Spleen (tissue), 7 donors: ENCODE measurements around the gene KIAA2012.

Source experiments
- POLR2A ChIP-seq, 3 donors: fragments of 450-650 bp; IDR thresholded peaks; one replicate each; pipeline ENCODE4 v1.5.1; 2017; ENCODE audit warnings: antibody characterized with exemption in 3 of 3, mild to moderate bottlenecking in 1 of 3
- POLR2AphosphoS5 ChIP-seq, 3 donors: sonication (generic); formaldehyde crosslinking; IDR thresholded peaks; one replicate each; pipeline ENCODE4 v1.5.1; 2017; ENCODE audit warnings: antibody characterized with exemption in 3 of 3
- TF ChIP-seq, protein P1 (sequence below), 11 experiments: fragments of 200-600 bp in 7 of 11; fragments of 450-650 bp in 4 of 11; sonication (generic) in 4 of 11; IDR thresholded peaks in 8 of 11; conservative IDR thresholded peaks in 3 of 11; 1 replicate in 7 of 11; 2 replicates in 4 of 11; pipeline versions ENCODE4 v1.4.0 to v1.8.0; 2016 to 2021; ENCODE audit warnings: antibody characterized with exemption in 11 of 11, inconsistent platforms in 4 of 11, mild to moderate bottlenecking in 1 of 11
- donor health status: DM: no; HTN: no; CAD: no; lungs with moderate emphysema.
- donor health status: DM: no; HTN: no; CAD: no.
- donor health status: DM: no; HTN: no; CAD: no.

DNA sequence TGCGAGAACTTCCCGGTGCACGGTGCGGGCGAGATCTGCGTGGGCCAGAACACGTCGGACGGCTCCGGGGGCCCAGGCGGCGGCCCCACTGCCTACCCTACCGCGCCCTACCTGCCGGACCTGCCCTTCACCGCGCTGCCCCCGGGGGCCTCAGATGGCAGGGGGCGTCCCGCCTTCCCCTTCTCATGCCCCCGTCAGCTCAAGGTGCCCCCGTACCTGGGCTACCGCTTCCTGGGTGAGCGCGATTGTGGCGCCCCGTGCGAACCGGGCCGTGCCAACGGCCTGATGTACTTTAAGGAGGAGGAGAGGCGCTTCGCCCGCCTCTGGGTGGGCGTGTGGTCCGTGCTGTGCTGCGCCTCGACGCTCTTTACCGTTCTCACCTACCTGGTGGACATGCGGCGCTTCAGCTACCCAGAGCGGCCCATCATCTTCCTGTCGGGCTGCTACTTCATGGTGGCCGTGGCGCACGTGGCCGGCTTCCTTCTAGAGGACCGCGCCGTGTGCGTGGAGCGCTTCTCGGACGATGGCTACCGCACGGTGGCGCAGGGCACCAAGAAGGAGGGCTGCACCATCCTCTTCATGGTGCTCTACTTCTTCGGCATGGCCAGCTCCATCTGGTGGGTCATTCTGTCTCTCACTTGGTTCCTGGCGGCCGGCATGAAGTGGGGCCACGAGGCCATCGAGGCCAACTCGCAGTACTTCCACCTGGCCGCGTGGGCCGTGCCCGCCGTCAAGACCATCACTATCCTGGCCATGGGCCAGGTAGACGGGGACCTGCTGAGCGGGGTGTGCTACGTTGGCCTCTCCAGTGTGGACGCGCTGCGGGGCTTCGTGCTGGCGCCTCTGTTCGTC lies 37.7 kb upstream of the KIAA2012 start:
- TF ChIP-seq, protein P1, sequence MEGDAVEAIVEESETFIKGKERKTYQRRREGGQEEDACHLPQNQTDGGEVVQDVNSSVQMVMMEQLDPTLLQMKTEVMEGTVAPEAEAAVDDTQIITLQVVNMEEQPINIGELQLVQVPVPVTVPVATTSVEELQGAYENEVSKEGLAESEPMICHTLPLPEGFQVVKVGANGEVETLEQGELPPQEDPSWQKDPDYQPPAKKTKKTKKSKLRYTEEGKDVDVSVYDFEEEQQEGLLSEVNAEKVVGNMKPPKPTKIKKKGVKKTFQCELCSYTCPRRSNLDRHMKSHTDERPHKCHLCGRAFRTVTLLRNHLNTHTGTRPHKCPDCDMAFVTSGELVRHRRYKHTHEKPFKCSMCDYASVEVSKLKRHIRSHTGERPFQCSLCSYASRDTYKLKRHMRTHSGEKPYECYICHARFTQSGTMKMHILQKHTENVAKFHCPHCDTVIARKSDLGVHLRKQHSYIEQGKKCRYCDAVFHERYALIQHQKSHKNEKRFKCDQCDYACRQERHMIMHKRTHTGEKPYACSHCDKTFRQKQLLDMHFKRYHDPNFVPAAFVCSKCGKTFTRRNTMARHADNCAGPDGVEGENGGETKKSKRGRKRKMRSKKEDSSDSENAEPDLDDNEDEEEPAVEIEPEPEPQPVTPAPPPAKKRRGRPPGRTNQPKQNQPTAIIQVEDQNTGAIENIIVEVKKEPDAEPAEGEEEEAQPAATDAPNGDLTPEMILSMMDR (IDR thresholded peaks at IDR 0.05 in 8 of 11, conservative IDR thresholded peaks at IDR 0.05 in 3 of 11): peak in 2 of 11 experiments; percentile 34 to 39
- TF ChIP-seq POLR2A (IDR thresholded peaks at IDR 0.05) (no peak), POLR2AphosphoS5 (IDR thresholded peaks at IDR 0.05) (no peak)
